Measurements from ENCODE around the gene PHF19. TPM values are rescaled to one million over a fixed set of nuclear protein-coding genes. Genes with fewer than 3 reads are reported as not detected.

PHF19 gene
- polyA plus RNA-seq, 1 donor from 2014 or later: 4.9 TPM

DNA sequence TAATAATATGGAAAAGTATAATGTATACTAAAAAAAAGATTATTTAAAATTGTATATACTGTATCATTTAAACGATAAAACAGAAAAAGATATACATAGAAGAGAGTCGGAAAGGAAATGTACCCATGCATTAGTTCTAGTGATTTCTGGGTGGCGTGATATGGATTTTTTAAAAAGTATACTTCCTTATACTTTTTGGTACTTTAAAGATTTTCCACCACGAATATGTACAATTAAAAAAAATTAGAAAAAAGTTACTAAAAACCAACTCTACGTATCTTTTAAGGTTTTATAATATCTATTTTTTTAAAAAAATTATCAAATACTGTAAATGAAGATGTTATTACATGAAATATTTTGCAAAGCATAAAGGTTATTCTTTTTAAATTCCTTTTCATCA lies 12.3 kb downstream of the PHF19 start:
- Histone ChIP-seq H3K9ac (ENCODE audit: low read length) (no peak overlapping the region), H3F3A (ENCODE audit: insufficient read depth, low read length, poor library complexity, severe bottlenecking) (no peaks in the 10 kb centered on the region), H2AFZ (ENCODE audit: low read depth, low read length) (no peak overlapping the region), H4K20me1 (ENCODE audit: insufficient read depth) (no peaks in the 10 kb centered on the region), H3K4me3 (ENCODE audit: low read length) (no peak overlapping the region), H3K79me2 (replicated peaks; ENCODE audit: insufficient read depth, low read length) (no peaks in the 10 kb centered on the region), H3K27ac (ENCODE audit: low read length) (no peak overlapping the region), H3K36me3 (ENCODE audit: insufficient read depth, low read length) (no peaks in the 10 kb centered on the region), H3K9me3 (ENCODE audit: low read length) (no peaks in the 10 kb centered on the region), H3K4me2 (ENCODE audit: low read length) (no peak overlapping the region), H3K27me3 (ENCODE audit: insufficient read depth, low read depth, low read length) (no peaks in the 10 kb centered on the region), H3K9me2 (ENCODE audit: insufficient read depth, low read length) (no peaks in the 10 kb centered on the region)
- TF ChIP-seq, protein P1, sequence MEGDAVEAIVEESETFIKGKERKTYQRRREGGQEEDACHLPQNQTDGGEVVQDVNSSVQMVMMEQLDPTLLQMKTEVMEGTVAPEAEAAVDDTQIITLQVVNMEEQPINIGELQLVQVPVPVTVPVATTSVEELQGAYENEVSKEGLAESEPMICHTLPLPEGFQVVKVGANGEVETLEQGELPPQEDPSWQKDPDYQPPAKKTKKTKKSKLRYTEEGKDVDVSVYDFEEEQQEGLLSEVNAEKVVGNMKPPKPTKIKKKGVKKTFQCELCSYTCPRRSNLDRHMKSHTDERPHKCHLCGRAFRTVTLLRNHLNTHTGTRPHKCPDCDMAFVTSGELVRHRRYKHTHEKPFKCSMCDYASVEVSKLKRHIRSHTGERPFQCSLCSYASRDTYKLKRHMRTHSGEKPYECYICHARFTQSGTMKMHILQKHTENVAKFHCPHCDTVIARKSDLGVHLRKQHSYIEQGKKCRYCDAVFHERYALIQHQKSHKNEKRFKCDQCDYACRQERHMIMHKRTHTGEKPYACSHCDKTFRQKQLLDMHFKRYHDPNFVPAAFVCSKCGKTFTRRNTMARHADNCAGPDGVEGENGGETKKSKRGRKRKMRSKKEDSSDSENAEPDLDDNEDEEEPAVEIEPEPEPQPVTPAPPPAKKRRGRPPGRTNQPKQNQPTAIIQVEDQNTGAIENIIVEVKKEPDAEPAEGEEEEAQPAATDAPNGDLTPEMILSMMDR (IDR thresholded peaks at IDR 0.05; ENCODE audit: poor library complexity, severe bottlenecking): no peak
- TF ChIP-seq RAD21 (conservative IDR thresholded peaks at IDR 0.05) (no peak), EZH2 (IDR thresholded peaks at IDR 0.05; ENCODE audit: borderline replicate concordance, insufficient read depth, low read length, poor library complexity, severe bottlenecking) (no peak), POLR2AphosphoS5 (IDR thresholded peaks at IDR 0.05) (no peak), MXI1 (conservative IDR thresholded peaks at IDR 0.05; ENCODE audit: poor library complexity, severe bottlenecking) (no peak), EP300 (conservative IDR thresholded peaks at IDR 0.05; ENCODE audit: poor library complexity, severe bottlenecking) (no peak), TAF1 (IDR thresholded peaks at IDR 0.05; ENCODE audit: low read depth) (no peak), SMC3 (conservative IDR thresholded peaks at IDR 0.05; ENCODE audit: poor library complexity) (no peak)
- TF ChIP-seq, protein P2, sequence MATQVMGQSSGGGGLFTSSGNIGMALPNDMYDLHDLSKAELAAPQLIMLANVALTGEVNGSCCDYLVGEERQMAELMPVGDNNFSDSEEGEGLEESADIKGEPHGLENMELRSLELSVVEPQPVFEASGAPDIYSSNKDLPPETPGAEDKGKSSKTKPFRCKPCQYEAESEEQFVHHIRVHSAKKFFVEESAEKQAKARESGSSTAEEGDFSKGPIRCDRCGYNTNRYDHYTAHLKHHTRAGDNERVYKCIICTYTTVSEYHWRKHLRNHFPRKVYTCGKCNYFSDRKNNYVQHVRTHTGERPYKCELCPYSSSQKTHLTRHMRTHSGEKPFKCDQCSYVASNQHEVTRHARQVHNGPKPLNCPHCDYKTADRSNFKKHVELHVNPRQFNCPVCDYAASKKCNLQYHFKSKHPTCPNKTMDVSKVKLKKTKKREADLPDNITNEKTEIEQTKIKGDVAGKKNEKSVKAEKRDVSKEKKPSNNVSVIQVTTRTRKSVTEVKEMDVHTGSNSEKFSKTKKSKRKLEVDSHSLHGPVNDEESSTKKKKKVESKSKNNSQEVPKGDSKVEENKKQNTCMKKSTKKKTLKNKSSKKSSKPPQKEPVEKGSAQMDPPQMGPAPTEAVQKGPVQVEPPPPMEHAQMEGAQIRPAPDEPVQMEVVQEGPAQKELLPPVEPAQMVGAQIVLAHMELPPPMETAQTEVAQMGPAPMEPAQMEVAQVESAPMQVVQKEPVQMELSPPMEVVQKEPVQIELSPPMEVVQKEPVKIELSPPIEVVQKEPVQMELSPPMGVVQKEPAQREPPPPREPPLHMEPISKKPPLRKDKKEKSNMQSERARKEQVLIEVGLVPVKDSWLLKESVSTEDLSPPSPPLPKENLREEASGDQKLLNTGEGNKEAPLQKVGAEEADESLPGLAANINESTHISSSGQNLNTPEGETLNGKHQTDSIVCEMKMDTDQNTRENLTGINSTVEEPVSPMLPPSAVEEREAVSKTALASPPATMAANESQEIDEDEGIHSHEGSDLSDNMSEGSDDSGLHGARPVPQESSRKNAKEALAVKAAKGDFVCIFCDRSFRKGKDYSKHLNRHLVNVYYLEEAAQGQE (IDR thresholded peaks at IDR 0.05; ENCODE audit: borderline replicate concordance): no peak

DNA sequence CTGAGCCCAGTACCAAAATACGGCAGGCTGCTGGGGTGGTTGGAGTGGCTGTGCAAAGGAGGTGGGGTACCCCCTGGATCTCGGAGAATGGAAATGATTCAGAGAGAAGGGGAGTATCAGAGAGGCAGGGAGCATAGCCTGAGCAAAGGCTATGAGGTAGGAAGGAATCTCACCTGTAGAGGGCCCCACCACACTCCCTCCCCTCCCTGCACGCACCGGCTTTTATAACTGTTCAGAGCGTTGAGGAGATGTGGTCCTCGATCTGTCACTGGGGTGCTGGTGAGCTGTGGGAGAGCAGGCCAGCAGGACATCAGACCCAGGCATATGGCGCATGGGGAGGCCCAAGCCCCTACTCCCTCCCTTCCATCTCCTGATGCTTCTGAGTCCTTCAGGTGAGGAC lies 13.2 kb downstream of the PHF19 start:
- Histone ChIP-seq H3K27me3 (ENCODE audit: insufficient read depth, low read depth, low read length) (no peaks in the 10 kb centered on the region), H3K4me2 (ENCODE audit: low read length) (no peak overlapping the region), H3K4me3 (ENCODE audit: low read length) (no peak overlapping the region), H4K20me1 (ENCODE audit: insufficient read depth) (no peaks in the 10 kb centered on the region), H2AFZ (ENCODE audit: low read depth, low read length) (no peak overlapping the region), H3K9me2 (ENCODE audit: insufficient read depth, low read length) (no peaks in the 10 kb centered on the region), H3K9ac (ENCODE audit: low read length) (no peak overlapping the region), H3K9me3 (ENCODE audit: low read length) (no peaks in the 10 kb centered on the region), H3K36me3 (ENCODE audit: insufficient read depth, low read length) (no peaks in the 10 kb centered on the region), H3F3A (ENCODE audit: insufficient read depth, low read length, poor library complexity, severe bottlenecking) (no peaks in the 10 kb centered on the region), H3K27ac (ENCODE audit: low read length) (no peak overlapping the region), H3K79me2 (replicated peaks; ENCODE audit: insufficient read depth, low read length) (no peaks in the 10 kb centered on the region)
- TF ChIP-seq POLR2AphosphoS5 (IDR thresholded peaks at IDR 0.05): no peak
- TF ChIP-seq MXI1 (conservative IDR thresholded peaks at IDR 0.05; ENCODE audit: poor library complexity, severe bottlenecking): no peak
- no peak for TF ChIP-seq EZH2 (IDR thresholded peaks at IDR 0.05; ENCODE audit: borderline replicate concordance, insufficient read depth, low read length, poor library complexity, severe bottlenecking)
- TF ChIP-seq, protein P2 (IDR thresholded peaks at IDR 0.05; ENCODE audit: borderline replicate concordance): no peak
- no peak for TF ChIP-seq TAF1 (IDR thresholded peaks at IDR 0.05; ENCODE audit: low read depth)
- no peak for TF ChIP-seq RAD21 (conservative IDR thresholded peaks at IDR 0.05)
- no peak for TF ChIP-seq SMC3 (conservative IDR thresholded peaks at IDR 0.05; ENCODE audit: poor library complexity)
- TF ChIP-seq EP300 (conservative IDR thresholded peaks at IDR 0.05; ENCODE audit: poor library complexity, severe bottlenecking): no peak
- TF ChIP-seq, protein P1 (IDR thresholded peaks at IDR 0.05; ENCODE audit: poor library complexity, severe bottlenecking): no peak

Data from neural cell (in vitro differentiated cells).